B cell (primary cell): ENCODE results near the gene HSPA1A.

Experiments used
- CTCF ChIP-seq: fragments of 200-600 bp; IDR thresholded peaks from one replicate; pipeline ENCODE4 v1.8.0; 2022; ENCODE audit warnings: antibody characterized with exemption, mild to moderate bottlenecking
- EZH2 ChIP-seq: IDR thresholded peaks from 2 replicates; pipeline ENCODE4 v1.6.1; 2012; ENCODE audit warnings: borderline replicate concordance, low read depth, mild to moderate bottlenecking, moderate library complexity, low read length; ENCODE audit not compliant: insufficient read depth, poor library complexity, severe bottlenecking

DNA sequence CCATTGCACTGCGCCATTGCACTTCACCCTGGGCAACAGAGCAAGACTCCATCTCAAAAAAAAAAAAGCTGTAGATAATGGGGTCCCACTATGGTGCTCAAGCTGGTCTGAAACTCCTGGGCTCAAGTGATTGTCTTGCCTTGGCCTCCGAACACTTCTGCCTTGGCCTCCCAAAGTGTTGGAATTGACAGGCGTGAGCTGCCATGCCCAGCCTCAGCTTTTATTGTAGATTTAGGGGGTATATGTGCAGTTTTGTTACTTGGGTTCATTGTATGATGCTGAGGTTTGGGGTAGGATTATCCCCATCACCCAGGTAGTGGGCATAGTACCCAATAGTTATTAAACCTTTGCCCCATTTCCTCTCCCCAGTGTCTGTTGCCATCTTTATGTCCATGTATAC, 23.6 kb downstream of the HSPA1A start:
- TF ChIP-seq CTCF (no peak), EZH2 (no peak)
